Measurements from ENCODE around the gene RGPD8.
"Not testable (repeated sequence)": the region's sequence is repeated elsewhere in the genome, so short reads cannot be mapped to it uniquely, and the experiment has no call there.

The RGPD8 gene

DNA sequence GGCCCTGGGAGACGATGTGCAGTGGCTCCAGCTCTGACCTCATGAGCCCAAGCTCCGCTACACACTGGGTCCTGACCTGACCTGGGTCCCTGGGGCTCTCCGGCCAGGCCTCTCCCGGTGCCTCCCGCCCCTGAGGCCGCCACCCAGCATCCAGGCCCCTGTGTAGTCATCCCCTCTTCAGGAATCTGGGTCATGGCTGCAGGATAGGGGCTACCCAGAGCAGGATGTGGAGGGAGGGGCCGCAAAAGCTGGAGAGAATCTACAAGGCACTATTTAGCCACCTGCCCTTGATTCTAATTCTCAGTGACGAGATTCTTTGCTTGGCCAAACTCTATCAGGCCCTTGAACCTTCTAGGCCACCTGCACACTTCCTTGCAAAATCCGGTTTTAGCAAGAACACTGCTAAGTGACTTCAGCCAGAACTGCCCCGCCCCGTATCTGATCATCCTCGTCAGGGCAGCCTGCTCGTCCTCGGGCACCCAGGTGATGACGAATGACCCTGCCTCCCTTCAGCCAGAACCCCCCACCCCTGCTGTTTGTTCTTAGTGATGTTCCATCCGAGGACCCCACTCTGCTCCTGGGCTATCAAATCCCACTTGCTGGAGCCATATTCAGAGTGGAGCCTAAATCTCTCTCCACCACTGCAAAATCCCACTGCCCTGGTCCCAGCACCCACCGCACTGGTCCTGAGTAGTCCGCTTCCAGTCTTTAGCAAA lies 2.4 kb upstream of the RGPD8 start:
- DNase-seq (ENCODE audit: low read depth in 2 of 2): not testable (repeated sequence)

- DNase-seq (ENCODE audit: low read depth in 2 of 2): not testable (repeated sequence)
Observed at GRCh38 chr2:112434890-112435715, 1.7 kb upstream of the RGPD8 start.

- DNase-seq (ENCODE audit: low read depth in 2 of 2): no peak
Observed at GRCh38 chr2:112433932-112434730, 686 bp upstream of the RGPD8 start.

- not testable (repeated sequence) for DNase-seq (ENCODE audit: low read depth in 2 of 2)
Observed at GRCh38 chr2:112432735-112433479, 538 bp downstream of the RGPD8 start.

DNA sequence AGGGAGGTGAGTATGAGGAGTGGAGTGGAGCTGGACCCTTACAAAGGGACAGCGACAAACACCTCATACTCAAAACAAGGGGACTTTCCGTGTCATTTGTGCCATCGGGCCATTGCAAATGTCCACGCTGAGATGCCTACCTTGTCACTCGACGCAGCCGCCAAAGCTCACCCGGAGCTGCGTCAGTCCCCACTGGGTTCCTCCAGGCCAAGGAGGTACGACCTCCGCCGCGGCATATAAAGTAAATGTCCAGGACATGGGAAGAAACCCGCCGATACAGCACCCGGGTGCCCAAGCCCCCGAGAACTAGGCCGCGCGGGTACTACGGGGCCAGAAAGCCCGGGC lies 1.1 kb downstream of the RGPD8 start:
- not testable (repeated sequence) for DNase-seq (ENCODE audit: low read depth in 2 of 2)

DNA sequence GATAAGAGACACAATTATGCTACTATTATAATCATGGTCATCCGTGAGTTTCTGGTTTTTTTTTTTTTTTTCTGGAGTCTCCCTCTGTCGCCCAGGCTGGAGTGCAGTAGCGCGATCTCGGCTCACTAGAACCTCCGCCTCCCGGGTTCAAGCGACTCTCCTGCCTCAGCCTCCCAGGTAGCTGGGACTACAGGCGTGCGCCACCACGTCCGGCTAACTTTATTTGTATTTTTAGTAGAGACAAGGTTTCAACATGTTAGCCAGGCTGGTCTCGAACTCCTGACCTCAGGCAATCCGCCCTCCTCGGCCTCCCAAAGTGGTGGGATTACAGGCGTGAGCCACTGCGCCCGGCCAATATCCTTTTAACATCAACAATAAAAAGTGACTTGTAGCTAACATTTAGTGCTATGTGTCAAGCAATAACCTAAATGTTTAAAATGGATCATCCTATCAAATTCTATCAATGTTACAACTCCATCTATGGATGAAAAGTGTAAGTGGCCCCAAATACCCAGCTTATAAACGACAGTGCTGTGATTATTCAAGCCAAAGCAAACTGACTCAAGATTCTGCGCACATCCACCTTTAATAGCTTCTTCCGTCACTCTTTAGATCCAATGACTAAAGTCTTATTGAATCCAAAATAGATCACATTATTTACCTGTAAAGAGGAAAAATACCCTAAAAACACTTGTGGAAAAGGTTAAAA lies 1.7 kb downstream of the RGPD8 start:
- DNase-seq (ENCODE audit: low read depth in 2 of 2): not testable (repeated sequence)

DNA sequence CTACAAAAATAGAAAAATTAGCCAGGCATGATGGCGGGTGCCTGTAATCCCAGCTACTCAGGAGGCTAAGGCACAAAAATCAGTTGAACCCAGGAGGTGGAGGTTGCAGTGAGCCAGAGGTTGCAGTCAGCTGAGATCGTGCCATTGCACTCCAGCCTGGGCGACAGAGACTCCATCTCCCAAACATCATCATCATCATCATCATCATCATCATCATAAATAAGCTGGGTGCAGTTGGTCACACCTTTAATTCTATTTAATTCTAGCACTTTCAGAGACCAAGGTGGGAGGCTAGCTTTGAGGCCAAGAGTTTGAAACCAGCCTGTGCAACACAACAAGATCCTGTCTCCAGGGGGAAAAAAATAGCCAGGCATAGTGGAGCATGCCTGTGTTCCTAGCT lies 8.9 kb downstream of the RGPD8 start:
- DNase-seq (ENCODE audit: low read depth in 2 of 2): not testable (repeated sequence)

- DNase-seq (ENCODE audit: low read depth in 2 of 2): not testable (repeated sequence)
Observed at GRCh38 chr2:112416860-112417259, 16.6 kb downstream of the RGPD8 start.

DNA sequence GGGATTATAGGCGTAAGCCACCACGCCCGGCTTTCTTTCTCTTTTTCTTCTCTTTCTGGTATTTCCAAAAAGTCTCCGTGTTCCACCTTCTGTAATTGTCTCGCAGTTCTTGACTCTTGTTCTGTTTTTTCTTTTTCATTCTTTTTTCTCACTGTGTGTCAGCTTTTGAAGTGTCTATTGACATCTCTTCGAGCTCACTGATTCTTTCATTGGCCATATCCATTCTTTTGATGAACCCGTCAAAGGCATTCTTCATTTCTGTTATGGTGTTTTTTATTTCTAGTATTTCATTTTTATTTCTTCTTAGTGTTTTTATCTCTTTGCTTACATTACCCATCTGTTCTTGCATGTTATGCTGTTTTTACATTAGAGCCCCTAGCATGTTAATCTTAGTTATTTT lies 73.4 kb downstream of the RGPD8 start:
- not testable (repeated sequence) for DNase-seq (ENCODE audit: low read depth in 2 of 2)

- not testable (repeated sequence) for DNase-seq (ENCODE audit: low read depth in 2 of 2)
Observed at GRCh38 chr2:112354335-112354734, 79.1 kb downstream of the RGPD8 start.

- not testable (repeated sequence) for DNase-seq (ENCODE audit: low read depth in 2 of 2)
Observed at GRCh38 chr2:112352809-112353603, 80.4 kb downstream of the RGPD8 start.

DNA sequence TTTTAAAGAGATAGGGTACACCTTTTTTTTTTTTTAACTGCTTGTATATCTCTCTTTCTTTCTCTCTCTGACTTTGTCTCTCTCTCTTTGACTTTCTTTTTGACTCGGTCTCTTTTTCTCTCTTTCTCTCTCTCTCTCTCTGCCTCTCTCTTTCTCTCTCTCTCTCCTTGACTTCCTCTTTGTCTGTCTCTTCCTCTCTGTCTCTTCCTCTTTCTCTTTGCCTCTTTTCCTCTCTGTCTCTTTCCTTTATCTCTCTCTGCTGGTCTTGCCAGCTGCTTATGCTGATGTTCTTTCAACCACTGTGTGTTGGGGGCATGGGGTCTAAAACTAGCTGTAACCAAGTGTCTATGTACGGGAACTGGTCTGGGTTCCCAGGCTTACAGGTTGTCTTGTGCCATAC lies 81.2 kb downstream of the RGPD8 start:
- DNase-seq (ENCODE audit: low read depth in 2 of 2): not testable (repeated sequence)

GRCh38 chr2:112345030-112346027 lies 88.1 kb downstream of the RGPD8 start:
- DNase-seq (ENCODE audit: low read depth in 2 of 2): no peak

- DNase-seq (ENCODE audit: low read depth in 2 of 2): no peak
Observed at GRCh38 chr2:112343827-112344585, 89.4 kb downstream of the RGPD8 start.

DNA sequence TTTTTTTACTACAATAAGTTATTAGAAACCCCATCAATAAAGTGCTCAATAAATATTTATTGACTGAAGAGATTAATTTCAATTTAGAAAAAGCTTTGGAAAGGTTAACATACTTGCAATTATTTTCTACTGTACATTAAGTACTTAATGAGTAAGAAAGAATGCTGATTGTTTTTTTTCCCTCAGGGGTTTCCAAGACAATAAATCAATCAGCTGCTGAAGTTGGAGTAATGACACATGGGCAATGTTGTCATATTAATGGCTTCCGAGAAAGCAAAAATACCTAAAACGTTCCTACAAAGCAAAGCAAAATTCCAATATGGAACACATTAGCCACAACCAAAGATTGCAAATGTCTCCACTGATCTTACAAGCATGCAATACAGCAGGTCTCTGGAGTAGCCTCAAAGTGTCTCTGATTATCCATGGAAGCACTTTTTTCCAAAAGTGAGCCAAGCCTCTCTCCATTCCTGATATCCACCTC lies 91.3 kb downstream of the RGPD8 start:
- DNase-seq (ENCODE audit: low read depth in 2 of 2): no peak

DNA sequence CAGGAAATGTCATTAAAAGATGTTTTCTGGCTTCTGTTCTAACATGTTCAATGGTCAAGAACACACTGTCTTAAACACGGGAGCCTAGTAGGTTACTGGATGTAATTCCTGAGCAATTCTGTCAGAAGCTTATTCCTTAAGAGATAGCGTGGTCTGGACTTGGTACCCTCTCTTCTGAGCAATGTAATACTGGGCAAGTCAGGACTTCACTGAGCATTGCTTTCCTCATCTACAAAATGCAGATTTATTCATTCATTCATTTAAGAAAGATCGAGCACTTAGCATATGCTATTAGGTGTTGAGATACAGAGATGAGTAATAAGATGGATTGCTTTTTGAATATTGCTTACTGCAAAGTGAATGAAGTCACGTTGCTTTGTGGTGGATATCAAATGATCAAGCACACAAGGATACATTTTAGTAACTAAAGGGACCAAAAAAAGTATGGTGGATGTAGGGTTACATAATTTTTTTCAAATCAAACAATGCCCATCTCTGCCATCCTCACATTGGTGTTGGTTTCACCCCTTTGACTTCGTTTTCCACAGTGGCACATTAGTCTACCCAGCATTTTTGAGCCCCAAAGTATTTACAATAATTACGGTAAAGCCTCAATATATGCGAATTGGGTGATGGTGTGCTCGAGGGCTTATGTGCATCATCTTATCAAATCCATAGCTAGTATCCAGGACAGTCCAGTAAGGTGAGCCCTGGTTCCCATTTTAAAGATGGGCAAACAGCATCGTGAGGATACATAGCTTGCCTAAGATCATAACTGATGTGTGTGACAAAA lies 92.8 kb downstream of the RGPD8 start:
- no peak for DNase-seq (ENCODE audit: low read depth in 2 of 2)

- no peak for DNase-seq (ENCODE audit: low read depth in 2 of 2)
Observed at GRCh38 chr2:112339986-112340385, 93.5 kb downstream of the RGPD8 start.

Data from activated CD8-positive, alpha-beta memory T cell treated with anti-CD3 and anti-CD28 coated beads for 4 hours (primary cell).